HG03097 (cell line): ENCODE results near the gene KBTBD12.
A peak's percentile ranks its signal among the peaks of the same experiment; 100 is the strongest.
"Not testable (repeated sequence)": the region's sequence is repeated elsewhere in the genome, so short reads cannot be mapped to it uniquely, and the experiment has no call there.

Source experiments
- ATAC-seq: cut with Tn5 transposase; IDR thresholded peaks from one replicate; pipeline ENCODE4 v1.9.1; 2021; ENCODE audit not compliant: unreplicated experiment, low FRiP score

KBTBD12 gene

DNA sequence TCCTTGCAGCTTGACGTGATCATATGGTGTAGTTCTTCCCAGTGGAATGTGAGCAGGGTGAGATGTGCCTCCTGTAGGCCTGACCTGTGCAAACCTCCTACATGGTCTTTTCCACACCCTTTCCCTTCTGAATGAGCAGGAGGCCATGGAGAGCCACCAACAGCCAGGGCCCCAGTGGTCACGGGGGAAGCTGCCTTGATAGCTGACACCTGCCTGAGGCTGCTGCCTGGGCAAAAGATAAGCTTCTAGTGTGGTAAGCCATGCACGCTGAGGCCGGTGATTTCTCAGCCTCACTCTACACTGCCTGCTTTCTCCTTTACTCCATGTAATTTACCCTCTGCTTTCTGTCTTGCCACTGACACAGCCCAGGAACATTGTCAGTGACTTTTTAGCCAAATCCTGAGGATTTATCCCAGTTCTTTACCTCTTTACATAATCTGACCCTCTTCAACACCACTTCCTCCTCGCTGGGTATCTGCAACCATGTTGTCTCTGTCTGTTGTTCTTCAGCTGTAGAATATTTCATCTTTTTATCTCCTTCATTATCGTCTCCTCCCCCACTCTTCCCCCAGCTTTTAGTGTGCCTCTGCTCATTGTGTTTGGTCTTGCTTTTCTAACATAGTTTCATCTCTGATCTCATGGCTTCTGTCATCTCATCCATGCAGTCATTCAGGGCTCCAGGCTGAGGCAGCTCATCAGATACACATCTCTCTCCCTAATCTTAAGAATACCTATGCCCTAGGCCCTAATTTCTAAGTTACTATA, 11.2 kb upstream of the KBTBD12 start:
- ATAC-seq: no peak

GRCh38 chr3:127905556-127905955, 9.5 kb upstream of the KBTBD12 start:
- no peak for ATAC-seq

GRCh38 chr3:127906653-127907052, 8.4 kb upstream of the KBTBD12 start:
- not testable (repeated sequence) for ATAC-seq

DNA sequence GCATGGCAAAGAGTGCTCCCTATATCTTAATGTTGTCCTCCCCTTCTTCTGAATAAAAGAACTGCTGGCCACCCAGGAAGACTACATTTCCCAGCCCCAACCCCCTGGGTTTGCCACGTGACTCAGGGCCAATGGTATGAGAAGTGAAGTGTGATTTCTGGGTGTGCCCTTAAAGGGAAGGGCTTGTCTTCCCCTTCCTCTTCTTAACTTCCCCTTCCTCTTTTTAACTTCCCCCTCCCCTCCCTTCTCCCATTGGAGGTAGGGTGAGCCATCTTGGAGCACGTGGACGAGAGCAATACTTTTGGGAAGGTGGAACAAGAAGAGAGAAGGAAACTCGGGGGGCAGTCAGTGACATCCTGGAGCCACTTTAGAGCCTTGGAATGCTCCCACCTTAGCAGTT, 6.8 kb upstream of the KBTBD12 start:
- ATAC-seq: no peak

GRCh38 chr3:127908951-127909350, 6.1 kb upstream of the KBTBD12 start:
- ATAC-seq: no peak

- no peak for ATAC-seq
Measured at GRCh38 chr3:127909646-127910045, 5.4 kb upstream of the KBTBD12 start.

DNA sequence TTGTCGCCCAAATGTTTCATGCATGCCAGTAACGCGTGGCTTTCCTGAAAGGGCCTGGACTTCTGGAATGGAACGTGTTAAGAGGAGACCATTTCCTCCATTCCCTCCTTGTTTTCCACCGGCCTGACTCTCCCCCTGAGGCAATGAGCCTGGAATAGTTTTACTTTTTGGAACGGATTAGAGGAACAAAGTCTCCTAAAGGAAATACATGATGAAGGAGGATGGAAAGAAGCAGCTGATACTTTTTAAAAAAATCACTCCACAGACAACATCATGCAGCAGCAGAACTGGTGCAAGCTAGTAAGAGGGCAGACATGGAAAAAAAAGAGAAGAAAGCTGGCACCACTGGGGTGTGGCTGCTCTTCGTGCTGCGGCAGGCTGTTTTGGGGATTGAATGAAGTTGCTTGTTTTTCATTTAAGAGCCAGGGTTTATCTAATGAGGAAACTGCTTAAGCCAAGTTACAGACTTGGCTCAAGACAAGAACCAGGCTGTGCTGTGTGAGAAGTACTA, 3.6 kb upstream of the KBTBD12 start:
- ATAC-seq: no peak

DNA sequence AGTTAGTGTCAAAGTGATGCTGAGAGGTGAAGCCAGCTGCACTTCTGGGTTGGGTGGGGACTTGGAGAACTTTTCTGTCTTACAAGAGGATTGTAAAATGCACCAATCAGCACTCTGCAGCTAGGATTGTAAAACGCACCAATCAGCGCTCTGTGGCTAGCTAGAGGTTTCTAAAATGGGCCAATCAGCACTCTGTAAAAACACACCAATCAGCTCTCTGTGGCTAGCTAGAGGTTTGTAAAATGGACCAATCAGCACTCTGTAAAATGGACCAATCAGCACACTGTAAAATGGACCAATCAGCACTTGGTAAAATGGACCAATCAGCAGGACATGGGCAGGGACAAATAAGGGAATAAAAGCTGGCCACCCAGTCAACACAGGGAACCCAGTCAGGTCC, 1.2 kb upstream of the KBTBD12 start:
- ATAC-seq: not testable (repeated sequence)

- no peak for ATAC-seq
Measured at GRCh38 chr3:127914584-127914983, 448 bp upstream of the KBTBD12 start.

DNA sequence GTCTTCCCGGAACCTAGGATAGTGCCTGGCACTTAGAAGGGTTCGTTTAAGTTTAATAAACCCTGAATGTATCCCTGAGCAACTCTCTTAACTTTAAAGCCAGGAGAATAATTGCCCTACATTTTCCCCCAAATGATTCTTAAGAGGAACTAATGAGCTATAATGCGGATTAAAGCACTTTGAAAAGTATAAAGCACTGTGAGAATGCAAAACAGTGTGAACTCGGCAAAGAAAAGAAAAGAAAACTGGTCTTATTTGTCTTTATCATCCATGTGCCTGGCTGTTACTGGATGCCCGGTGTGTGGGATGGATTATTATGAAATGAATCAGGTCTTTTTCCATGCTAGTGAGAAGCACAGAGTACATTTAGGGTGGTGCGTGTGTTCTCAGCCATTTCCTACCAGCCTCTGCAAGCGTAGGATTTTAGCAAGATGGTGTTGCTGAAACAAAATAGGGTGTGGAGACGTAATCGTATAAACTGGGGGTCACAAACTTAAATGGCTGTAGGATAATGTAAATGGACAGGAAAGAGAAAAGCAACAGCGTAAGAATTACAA, 983 bp downstream of the KBTBD12 start:
- no peak for ATAC-seq

GRCh38 chr3:127920738-127921137, 5.7 kb downstream of the KBTBD12 start:
- ATAC-seq: no peak

DNA sequence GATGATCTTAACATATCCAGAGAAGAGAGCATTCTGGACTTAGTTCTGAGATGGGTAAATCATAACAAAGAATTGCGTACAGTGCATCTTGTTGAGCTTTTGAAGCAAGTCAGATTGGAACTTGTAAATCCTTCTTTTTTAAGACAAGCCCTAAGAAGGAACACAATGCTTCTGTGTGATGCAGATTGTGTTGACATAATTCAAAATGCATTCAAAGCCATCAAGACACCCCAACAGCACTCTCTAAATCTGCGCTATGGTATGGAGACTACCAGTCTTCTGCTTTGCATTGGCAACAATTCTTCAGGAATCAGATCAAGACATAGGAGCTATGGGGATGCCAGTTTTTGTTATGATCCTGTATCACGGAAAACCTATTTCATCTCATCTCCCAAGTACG, 8.6 kb downstream of the KBTBD12 start:
- ATAC-seq: no peak

GRCh38 chr3:127925384-127925783, 10.4 kb downstream of the KBTBD12 start:
- ATAC-seq: peak; percentile 67

- no peak for ATAC-seq
Measured at GRCh38 chr3:127927829-127928604, 13.0 kb downstream of the KBTBD12 start.

- no peak for ATAC-seq
Measured at GRCh38 chr3:127929818-127930413, 14.9 kb downstream of the KBTBD12 start.

GRCh38 chr3:127933396-127933795, 18.4 kb downstream of the KBTBD12 start:
- ATAC-seq: no peak

DNA sequence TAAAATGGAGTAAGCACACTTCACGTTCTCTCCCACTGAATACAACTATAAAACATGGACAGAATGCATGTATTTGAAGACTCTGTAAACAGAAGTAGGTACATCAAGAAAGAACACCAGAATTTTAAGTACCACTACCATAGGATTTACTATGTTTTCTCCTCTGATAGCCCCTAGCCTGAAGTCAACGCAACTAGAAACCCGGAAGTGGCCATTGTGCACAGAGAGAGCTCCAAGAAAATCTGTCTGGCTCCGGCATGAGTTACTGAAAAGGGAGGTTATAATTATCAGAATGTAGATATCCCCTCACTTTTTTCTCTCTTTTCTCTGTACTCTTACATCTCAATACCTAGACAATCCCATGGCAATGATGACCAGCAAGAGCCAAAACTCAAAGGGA, 23.8 kb downstream of the KBTBD12 start:
- ATAC-seq: no peak

DNA sequence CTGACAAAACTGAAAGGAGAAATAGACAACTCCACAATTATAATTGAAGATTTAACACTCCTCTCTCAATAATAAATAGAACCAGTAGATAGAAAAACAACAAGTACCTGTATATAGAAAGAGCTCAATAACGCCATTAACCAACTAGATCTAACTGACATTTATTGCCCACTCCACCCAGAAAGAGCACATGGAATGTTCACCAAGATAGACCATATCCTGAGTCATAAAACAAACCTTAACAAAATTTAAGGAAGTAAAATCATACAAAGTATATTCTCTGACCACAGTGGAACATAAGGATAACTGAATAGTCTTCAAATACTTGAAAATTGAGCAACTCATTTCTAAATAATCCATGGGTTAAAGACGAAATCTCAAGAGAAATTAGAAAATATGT, 25.1 kb downstream of the KBTBD12 start:
- ATAC-seq: no peak

DNA sequence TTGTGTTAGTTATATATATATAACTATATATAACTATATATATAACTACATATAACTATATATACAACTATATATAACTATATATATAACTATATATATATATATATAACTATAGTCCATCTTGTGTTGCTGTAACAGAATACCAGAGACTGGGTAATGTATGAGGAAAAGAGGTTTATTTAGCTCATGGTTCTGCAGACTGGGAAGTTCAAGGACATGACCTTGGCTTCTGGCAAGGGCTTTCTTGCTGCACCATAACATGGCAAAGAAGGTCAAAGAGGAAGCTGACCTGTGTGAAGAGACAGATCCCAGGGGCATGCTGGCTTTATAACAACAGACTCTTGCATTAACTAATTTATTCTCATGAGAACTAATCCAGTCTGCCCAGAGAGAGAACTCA, 27.6 kb downstream of the KBTBD12 start:
- no peak for ATAC-seq

- ATAC-seq: no peak
Measured at GRCh38 chr3:127948211-127948610, 33.2 kb downstream of the KBTBD12 start.

DNA sequence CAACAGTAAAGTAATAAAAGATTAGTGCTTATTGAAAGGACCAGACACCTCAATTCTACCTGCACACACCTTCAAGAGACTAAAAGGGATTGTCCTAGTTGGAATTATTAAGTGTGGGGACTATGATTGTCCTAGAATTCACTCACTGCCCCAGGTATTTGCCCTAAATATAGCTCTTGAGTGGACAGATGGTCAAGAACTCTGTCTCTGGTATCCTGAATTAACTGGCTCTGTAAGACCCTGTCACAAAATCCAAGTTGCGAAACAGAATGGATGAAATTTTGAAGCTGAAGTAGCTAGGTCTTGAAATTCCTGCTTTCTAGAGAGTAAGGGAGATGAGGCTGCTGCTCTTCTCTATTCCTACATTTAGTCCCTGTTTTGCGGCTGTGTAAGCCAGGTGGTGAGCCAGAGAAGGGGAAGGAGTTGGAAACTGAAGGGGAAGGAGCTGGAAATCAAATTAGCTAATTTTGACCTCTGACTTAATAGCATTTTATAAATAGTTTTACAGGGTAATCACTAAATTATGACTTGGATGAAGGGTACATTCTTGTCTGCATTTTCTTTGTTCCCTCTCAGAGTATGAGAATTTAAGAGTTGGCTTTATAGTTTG, 34.5 kb downstream of the KBTBD12 start:
- no peak for ATAC-seq
